WTC11 (cell line): ENCODE measurements around the gene C17orf113. TPM values are rescaled to one million over a fixed set of nuclear protein-coding genes. Genes with fewer than 3 reads are reported as not detected.

ENCODE experiments used
- ATAC-seq: fragments of 200-7000 bp; cut with Tn5 transposase; 2 replicates; pipeline ENCODE4 v1.10.0; 2021; ENCODE audit warnings: mild to moderate bottlenecking, moderate library complexity
- CTCF ChIA-PET: fragments of 300-600 bp; sonication (Branson Sonifier 250); formaldehyde crosslinking; loops from one replicate; lab custom pipeline; 2021; ENCODE audit warnings: antibody characterized with exemption; lab: Charles Lee
- POLR2A ChIA-PET: fragments of 350-600 bp; sonication (Branson Sonifier 250); formaldehyde crosslinking; loops from one replicate; lab custom pipeline; 2021; ENCODE audit warnings: antibody characterized with exemption; lab: Charles Lee
- DNase-seq: peaks from one replicate; pipeline ENCODE4 v3.0.0; 2021; ENCODE audit warnings: low spot score
- H3K27ac Mint-ChIP-seq: 2 replicates; pipeline ENCODE4 v1.8.0; 2021; ENCODE audit warnings: mixed read lengths
- H3K27me3 Mint-ChIP-seq: 2 replicates; pipeline ENCODE4 v1.8.0; 2021; ENCODE audit warnings: low read depth, mild to moderate bottlenecking, moderate library complexity, mixed read lengths
- H3K36me3 Mint-ChIP-seq: 2 replicates; pipeline ENCODE4 v1.8.0; 2021; ENCODE audit warnings: mixed read lengths
- H3K4me1 Mint-ChIP-seq: 2 replicates; pipeline ENCODE4 v1.8.0; 2022; ENCODE audit warnings: mixed read lengths
- H3K4me3 Mint-ChIP-seq: 2 replicates; pipeline ENCODE4 v1.8.0; 2021; ENCODE audit warnings: mild to moderate bottlenecking, moderate library complexity, mixed read lengths
- H3K9me3 Mint-ChIP-seq: 2 replicates; pipeline ENCODE4 v1.8.0; 2021; ENCODE audit warnings: mixed read lengths
- ATF2 ChIP-seq: sonication (generic); formaldehyde crosslinking; IDR thresholded peaks from 2 replicates; pipeline ENCODE4 v1.8.1; 2022; ENCODE audit warnings: low read depth, missing genetic modification reagents, borderline replicate concordance
- ATF3 ChIP-seq: sonication (generic); formaldehyde crosslinking; conservative IDR thresholded peaks from 2 replicates; pipeline ENCODE4 v1.8.1; 2022; ENCODE audit warnings: mild to moderate bottlenecking, missing genetic modification reagents
- CREB1 ChIP-seq: sonication (generic); formaldehyde crosslinking; IDR thresholded peaks from 2 replicates; pipeline ENCODE4 v1.8.0; 2023; ENCODE audit warnings: mild to moderate bottlenecking, missing genetic modification reagents
- E2F4 ChIP-seq: sonication (generic); formaldehyde crosslinking; IDR thresholded peaks from 2 replicates; pipeline ENCODE4 v1.8.1; 2022; ENCODE audit warnings: low read depth, mild to moderate bottlenecking, moderate library complexity, missing genetic modification reagents, borderline replicate concordance
- E2F5 ChIP-seq: sonication (generic); formaldehyde crosslinking; IDR thresholded peaks from 2 replicates; pipeline ENCODE4 v1.8.1; 2022; ENCODE audit warnings: mild to moderate bottlenecking, moderate library complexity, missing genetic modification reagents
- ELF4 ChIP-seq: sonication (generic); formaldehyde crosslinking; IDR thresholded peaks from 2 replicates; pipeline ENCODE4 v1.8.1; 2022; ENCODE audit warnings: low read depth, mild to moderate bottlenecking, moderate library complexity, missing genetic modification reagents
- ESRRA ChIP-seq: sonication (generic); formaldehyde crosslinking; IDR thresholded peaks from 2 replicates; pipeline ENCODE4 v1.8.1; 2022; ENCODE audit warnings: mild to moderate bottlenecking, missing genetic modification reagents, borderline replicate concordance
- ETV6 ChIP-seq: sonication (generic); formaldehyde crosslinking; IDR thresholded peaks from 2 replicates; pipeline ENCODE4 v1.8.1; 2022; ENCODE audit warnings: mild to moderate bottlenecking, missing genetic modification reagents
- FOXJ3 ChIP-seq: sonication (generic); formaldehyde crosslinking; IDR thresholded peaks from 2 replicates; pipeline ENCODE4 v1.9.0; 2021; ENCODE audit warnings: missing genetic modification reagents, mild to moderate bottlenecking, borderline replicate concordance
- FOXP4 ChIP-seq: sonication (generic); formaldehyde crosslinking; IDR thresholded peaks from 2 replicates; pipeline ENCODE4 v1.8.0; 2022; ENCODE audit warnings: mild to moderate bottlenecking, missing genetic modification reagents
- GABPB1 ChIP-seq: sonication (generic); formaldehyde crosslinking; IDR thresholded peaks from 2 replicates; pipeline ENCODE4 v1.8.1; 2023; ENCODE audit warnings: mild to moderate bottlenecking, missing genetic modification reagents
- GTF2I ChIP-seq: fragments of 250-450 bp; sonication (Bioruptor Pico); conservative IDR thresholded peaks from 2 replicates; pipeline ENCODE4 v1.4.0; 2021; ENCODE audit warnings: mild to moderate bottlenecking
- IRF1 ChIP-seq: sonication (generic); formaldehyde crosslinking; IDR thresholded peaks from 2 replicates; pipeline ENCODE4 v1.8.0; 2023; ENCODE audit warnings: missing genetic modification reagents
- IRF2 ChIP-seq: sonication (generic); formaldehyde crosslinking; IDR thresholded peaks from 2 replicates; pipeline ENCODE4 v1.8.0; 2022; ENCODE audit warnings: low read depth, missing genetic modification reagents, borderline replicate concordance
- JUN ChIP-seq: sonication (generic); formaldehyde crosslinking; IDR thresholded peaks from 2 replicates; pipeline ENCODE4 v1.8.0; 2023; ENCODE audit warnings: mild to moderate bottlenecking, missing genetic modification reagents
- KAT7 ChIP-seq: sonication (generic); formaldehyde crosslinking; IDR thresholded peaks from 2 replicates; pipeline ENCODE4 v1.8.1; 2023; ENCODE audit warnings: missing genetic modification reagents, mild to moderate bottlenecking, borderline replicate concordance
- NR1H2 ChIP-seq: sonication (generic); formaldehyde crosslinking; IDR thresholded peaks from 2 replicates; pipeline ENCODE4 v1.9.0; 2021; ENCODE audit warnings: mild to moderate bottlenecking, moderate library complexity, missing genetic modification reagents
- OVOL2 ChIP-seq: fragments of 250-450 bp; sonication (Bioruptor Pico); IDR thresholded peaks from 2 replicates; pipeline ENCODE4 v1.9.0; 2021; ENCODE audit warnings: mild to moderate bottlenecking, borderline replicate concordance
- PRRX2 ChIP-seq: fragments of 250-450 bp; sonication (Bioruptor Pico); IDR thresholded peaks from 2 replicates; pipeline ENCODE4 v1.8.0; 2021; ENCODE audit warnings: mild to moderate bottlenecking
- TCF7 ChIP-seq: sonication (generic); formaldehyde crosslinking; IDR thresholded peaks from 2 replicates; pipeline ENCODE4 v1.8.0; 2022; ENCODE audit warnings: mild to moderate bottlenecking, low read depth, missing genetic modification reagents, moderate library complexity
- ZBTB21 ChIP-seq: sonication (generic); formaldehyde crosslinking; IDR thresholded peaks from 2 replicates; pipeline ENCODE4 v1.8.1; 2023; ENCODE audit warnings: mild to moderate bottlenecking, missing genetic modification reagents, borderline replicate concordance
- ZNF263 ChIP-seq: sonication (generic); formaldehyde crosslinking; IDR thresholded peaks from 2 replicates; pipeline ENCODE4 v1.8.1; 2022; ENCODE audit warnings: low read depth, mild to moderate bottlenecking, moderate library complexity, missing genetic modification reagents
- ZNF281 ChIP-seq: sonication (generic); formaldehyde crosslinking; IDR thresholded peaks from 2 replicates; pipeline ENCODE4 v1.8.0; 2023; ENCODE audit warnings: mild to moderate bottlenecking, missing genetic modification reagents
- ZNF671 ChIP-seq: fragments of 250-450 bp; sonication (Bioruptor Pico); IDR thresholded peaks from 2 replicates; pipeline ENCODE4 v1.8.0; 2021; ENCODE audit warnings: mild to moderate bottlenecking
- total RNA-seq: library from RNA; stranded (reverse); gene quantifications from 3 replicates; pipeline ENCODE4 v1.2.3, GENCODE V29; 2021

C17orf113 gene
- total RNA-seq, 1 experiment from 2014 or later: 1.9 TPM

GRCh38 chr17:42038221-42038973 lies 12.0 kb downstream of the C17orf113 start:
- TF ChIP-seq GABPB1 (CRISPR knock-in tag) (no peak), ZNF281 (no peak), E2F5 (CRISPR knock-in tag) (no peak), NR1H2 (no peak), CREB1 (CRISPR knock-in tag) (no peak), ZBTB21 (CRISPR knock-in tag) (no peak), ATF2 (CRISPR knock-in tag) (no peak), GTF2I (CRISPR knock-in tag) (no peak), FOXP4 (no peak), TCF7 (CRISPR knock-in tag) (no peak), ATF3 (CRISPR knock-in tag) (no peak)
- ATAC-seq (peak; percentile 35), DNase-seq (no peak)
- no peaks in the 10 kb centered on the region for H3K9me3 Mint-ChIP-seq
- no peaks in the 10 kb centered on the region; the same call in 1 of the 2 replicates for H3K27me3 Mint-ChIP-seq
- H3K36me3 Mint-ChIP-seq: no peaks in the 10 kb centered on the region
- H3K4me1 Mint-ChIP-seq: peaks cover 14% of the 10 kb centered on the region
- ChIA-PET CTCF (interaction anchor here (1.2 to 5.0 kb wide), 2 partner anchors 10 to 13 kb away, joined by 3 to 34 read pairs; no protein-coding TSS in a partner anchor), POLR2A (no interaction called here)
- no peak overlapping the region for H3K4me3 Mint-ChIP-seq
- H3K27ac Mint-ChIP-seq: no peak overlapping the region

- Mint-ChIP-seq H3K4me3 (no peak overlapping the region), H3K27ac (no peak overlapping the region), H3K4me1 (peaks cover 14% of the 10 kb centered on the region), H3K27me3 (peaks cover 3% of the 10 kb centered on the region; the same call in 1 of the 2 replicates), H3K9me3 (no peaks in the 10 kb centered on the region), H3K36me3 (no peaks in the 10 kb centered on the region)
- ChIA-PET POLR2A (interaction anchor here (0.9 kb wide), 1 partner anchor 17 kb away, joined by 3 read pairs; the partner anchor contains the start of gene DNAJC7), CTCF (interaction anchor here (0.6 to 2.1 kb wide), 5 partner anchors 9 to 195 kb away, joined by 3 to 7 read pairs (median 4); partner anchors contain the start of gene NKIRAS2)
- ATAC-seq (no peak; the same call in 1 of the 2 replicates), DNase-seq (no peak)
- TF ChIP-seq ZNF671 (CRISPR knock-in tag) (no peak), KAT7 (CRISPR knock-in tag) (no peak), ATF2 (CRISPR knock-in tag) (no peak), ZNF263 (no peak), IRF1 (CRISPR knock-in tag) (no peak), E2F4 (CRISPR knock-in tag) (no peak), FOXJ3 (CRISPR knock-in tag) (no peak), ESRRA (CRISPR knock-in tag) (no peak), JUN (CRISPR knock-in tag) (no peak), ELF4 (CRISPR knock-in tag) (no peak), IRF2 (CRISPR knock-in tag) (no peak), ETV6 (CRISPR knock-in tag) (no peak), OVOL2 (CRISPR knock-in tag) (no peak), PRRX2 (no peak)
These were observed 16.3 kb downstream of the C17orf113 start for GRCh38 chr17:42034059-42034458.
